G401 (cell line): ENCODE data around the gene ZNF140. TPM values are rescaled to one million over a fixed set of nuclear protein-coding genes. Genes with fewer than 3 reads are reported as not detected.
A peak's percentile ranks its signal among the peaks of the same experiment; 100 is the strongest.

Experiments
- DNase-seq: peaks from one replicate; pipeline ENCODE4 v3.0.0-alpha.2; 2015; ENCODE audit warnings: low spot score
- in situ Hi-C: cut with HindIII; loops from 2 replicates; pipeline ENCODE4 v1.10.0; 2016; ENCODE audit warnings: low sequenced_read_pairs, mixed read lengths
- total RNA-seq: library from RNA; depleted of rRNA; stranded (reverse); fragments of >200 nt; shearing (Covaris generic); gene quantifications from 2 replicates; pipeline ENCODE4 v1.2.3, GENCODE V29; 2014; rRNA removed

The ZNF140 gene
- total RNA-seq, 1 experiment from 2014 or later, result 30.4 TPM

DNA sequence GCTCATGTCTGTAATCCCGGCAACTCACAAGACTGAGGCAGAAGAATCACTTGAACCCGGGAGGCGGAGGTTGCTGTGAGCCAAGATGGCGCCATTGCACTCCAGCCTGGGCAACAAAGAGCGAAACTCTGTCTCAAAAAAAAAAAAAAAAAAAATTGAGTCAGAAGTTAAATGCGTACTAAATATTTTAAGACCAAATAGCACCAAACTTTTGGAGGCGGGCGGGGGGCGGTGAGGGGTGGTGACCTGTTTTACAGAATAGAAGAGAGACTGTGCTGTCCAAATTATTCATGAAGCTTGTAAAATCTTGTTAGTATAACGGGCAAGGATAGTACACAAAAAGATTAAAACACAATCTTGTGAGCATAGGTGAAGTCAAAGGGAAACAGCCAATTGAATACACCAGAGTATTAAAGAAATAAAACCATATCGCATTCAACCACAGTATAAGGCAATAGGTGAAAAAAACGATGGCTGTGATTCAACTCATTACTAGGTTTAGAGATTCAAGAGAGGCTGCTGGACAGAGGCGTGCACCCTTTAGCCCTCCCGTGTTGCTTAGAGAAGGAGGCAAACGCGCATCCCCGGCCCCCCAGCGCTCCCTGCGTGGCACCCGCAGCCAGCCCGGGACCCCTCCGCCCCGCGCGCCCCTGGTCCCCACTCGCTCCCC, 48.8 kb downstream of the ZNF140 start:
- DNase-seq, result no peak
- in situ Hi-C loops, result no loop called here

DNA sequence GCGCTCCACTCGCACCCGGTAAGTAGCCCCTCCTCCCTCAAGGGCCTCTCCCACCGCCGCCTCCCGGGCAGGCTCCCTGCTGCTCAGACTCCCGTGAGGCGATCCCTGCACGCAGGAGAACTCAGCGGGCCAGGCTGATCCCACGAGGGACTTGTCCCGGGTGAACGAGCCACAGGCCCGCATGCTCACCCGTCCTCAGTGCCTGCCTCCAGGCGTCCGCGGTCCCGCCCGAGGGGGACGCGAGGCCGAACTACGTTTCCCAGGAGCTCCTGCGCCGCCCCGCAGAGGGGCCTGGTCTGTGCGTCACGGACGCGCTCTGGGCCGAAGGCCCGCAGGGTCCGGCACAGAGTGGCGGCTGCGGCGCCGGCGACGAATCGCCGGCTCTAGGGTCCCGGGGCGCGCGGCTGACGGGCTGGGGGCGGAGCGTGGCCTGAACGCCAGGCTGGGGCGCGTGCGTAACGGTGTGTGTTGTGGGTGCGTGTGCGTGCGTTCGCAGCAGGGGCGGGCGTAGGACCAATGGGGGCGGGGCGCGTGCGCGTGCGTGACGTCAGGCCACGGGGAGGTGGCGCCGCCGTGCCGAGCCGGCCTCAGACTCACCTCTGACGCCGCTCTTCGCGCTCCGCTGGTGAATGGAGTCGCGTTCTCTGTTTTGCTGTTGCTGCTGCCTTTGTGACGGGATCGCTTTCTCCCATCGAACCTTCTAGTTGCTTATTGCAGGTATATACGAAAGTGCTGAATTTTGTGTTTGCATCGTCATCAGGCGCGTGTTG, 49.5 kb downstream of the ZNF140 start, which contains the start of the genes ZNF10 and ZNF891:
TSS of gene ZNF10 (plus strand) at position 590 of the 770 bp plus-strand sequence. CDS start 13,866 bp downstream, outside the sequence.
TSS of gene ZNF891 (minus strand) at position 237 of the 770 bp plus-strand sequence. CDS start 8,356 bp downstream, outside the sequence.
- peak; percentile 92 for DNase-seq
- in situ Hi-C loops, result no loop called here

DNA sequence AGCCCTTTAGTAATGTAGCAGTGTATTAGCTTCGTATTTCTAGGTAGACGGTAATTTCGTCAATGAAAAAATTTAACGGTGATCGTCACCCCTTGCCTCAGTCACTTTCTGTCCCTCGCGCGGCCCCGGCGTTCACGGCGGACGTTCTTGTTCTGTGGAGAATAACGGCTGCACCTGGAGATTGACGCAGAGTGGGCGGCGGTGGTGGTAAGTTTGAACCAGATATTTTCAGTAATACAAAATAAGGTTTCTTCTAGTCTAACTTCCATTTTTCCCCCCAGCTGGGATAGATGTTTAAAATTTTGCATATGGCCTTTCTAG, 50.0 kb downstream of the ZNF140 start:
- no peak for DNase-seq
- in situ Hi-C loops, result no loop called here

DNA sequence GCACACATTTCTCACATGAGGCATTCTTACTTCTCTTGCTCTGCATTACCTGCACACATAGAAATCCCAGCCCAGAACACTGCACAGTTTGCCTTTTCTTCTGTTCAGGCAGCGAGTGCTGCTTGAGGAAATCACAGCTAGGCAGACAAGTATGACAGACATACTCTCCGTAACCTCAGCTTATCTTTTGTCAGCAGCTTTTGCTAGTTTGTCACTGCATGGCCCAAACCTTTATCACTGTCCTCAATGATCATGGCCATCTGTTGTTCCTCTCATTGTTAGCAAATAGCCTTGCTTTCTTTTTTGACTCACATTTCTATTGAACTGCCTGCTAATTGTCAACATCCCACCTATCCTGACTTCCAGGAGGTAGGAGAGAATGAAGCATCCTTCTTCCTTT, 55.0 kb downstream of the ZNF140 start:
- in situ Hi-C loops, result no loop called here
- DNase-seq, result no peak

DNA sequence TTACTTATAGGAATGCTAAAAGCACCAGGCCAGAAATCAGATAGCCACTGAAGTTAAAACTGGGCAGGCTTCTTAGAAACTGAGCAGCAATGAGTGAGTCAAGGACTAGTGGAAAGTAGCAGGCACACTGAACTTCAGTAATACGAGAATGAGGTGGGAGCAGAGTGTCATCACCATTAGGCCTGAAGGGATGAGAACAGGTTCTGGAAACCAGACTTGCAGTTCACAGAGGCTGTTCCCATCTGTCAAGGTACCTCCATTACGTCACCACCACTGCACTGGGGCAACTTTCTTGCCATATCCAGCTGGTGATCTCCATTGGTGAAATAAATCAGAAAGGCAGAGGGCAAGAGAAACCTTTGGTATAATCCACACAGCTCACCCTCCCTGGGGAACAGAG, 65.3 kb downstream of the ZNF140 start:
- no peak for DNase-seq
- in situ Hi-C loops, result no loop called here

DNA sequence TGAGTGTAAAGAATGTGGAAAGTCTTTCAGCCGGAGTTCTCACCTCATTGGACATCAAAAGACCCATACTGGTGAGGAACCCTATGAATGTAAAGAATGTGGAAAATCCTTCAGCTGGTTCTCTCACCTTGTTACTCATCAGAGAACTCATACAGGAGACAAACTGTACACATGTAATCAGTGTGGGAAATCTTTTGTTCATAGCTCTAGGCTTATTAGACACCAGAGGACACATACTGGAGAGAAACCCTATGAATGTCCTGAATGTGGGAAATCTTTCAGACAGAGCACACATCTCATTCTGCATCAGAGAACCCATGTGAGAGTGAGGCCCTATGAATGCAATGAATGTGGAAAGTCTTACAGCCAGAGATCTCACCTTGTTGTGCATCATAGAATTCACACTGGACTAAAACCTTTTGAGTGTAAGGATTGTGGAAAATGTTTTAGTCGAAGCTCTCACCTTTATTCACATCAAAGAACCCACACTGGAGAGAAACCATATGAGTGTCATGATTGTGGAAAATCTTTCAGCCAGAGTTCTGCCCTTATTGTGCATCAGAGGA, 75.5 kb downstream of the ZNF140 start:
- in situ Hi-C loops, result no loop called here
- no peak for DNase-seq

Other genes starting within 250 kb of the ZNF140 start
- 32.5 and 38.6 TPM in 2 replicates for gene CHFR, start 193.3 kb upstream of the ZNF140 start, total RNA-seq
- 5.7 and 7.1 TPM in 2 replicates for gene ZNF605, start 124.6 kb upstream of the ZNF140 start, total RNA-seq
- 10.5 and 17.5 TPM in 2 replicates for gene ZNF26, start 94.6 kb upstream of the ZNF140 start, total RNA-seq
- 10.0 and 32.6 TPM in 2 replicates for gene ZNF84, start 43.4 kb upstream of the ZNF140 start, total RNA-seq
- 1.4 and 1.6 TPM in 2 replicates for gene ZNF891, start 49.4 kb downstream of the ZNF140 start, total RNA-seq
- 4.7 and 5.1 TPM in 2 replicates for gene ZNF10, start 49.7 kb downstream of the ZNF140 start, total RNA-seq
- 19.4 and 38.0 TPM in 2 replicates for gene ZNF268, start 100.6 kb downstream of the ZNF140 start, total RNA-seq
- gene ANHX, start 155.0 kb downstream of the ZNF140 start, total RNA-seq, result not detected in 2 replicates